ENCODE measurements around the gene NCKAP1.

NCKAP1 gene

DNA sequence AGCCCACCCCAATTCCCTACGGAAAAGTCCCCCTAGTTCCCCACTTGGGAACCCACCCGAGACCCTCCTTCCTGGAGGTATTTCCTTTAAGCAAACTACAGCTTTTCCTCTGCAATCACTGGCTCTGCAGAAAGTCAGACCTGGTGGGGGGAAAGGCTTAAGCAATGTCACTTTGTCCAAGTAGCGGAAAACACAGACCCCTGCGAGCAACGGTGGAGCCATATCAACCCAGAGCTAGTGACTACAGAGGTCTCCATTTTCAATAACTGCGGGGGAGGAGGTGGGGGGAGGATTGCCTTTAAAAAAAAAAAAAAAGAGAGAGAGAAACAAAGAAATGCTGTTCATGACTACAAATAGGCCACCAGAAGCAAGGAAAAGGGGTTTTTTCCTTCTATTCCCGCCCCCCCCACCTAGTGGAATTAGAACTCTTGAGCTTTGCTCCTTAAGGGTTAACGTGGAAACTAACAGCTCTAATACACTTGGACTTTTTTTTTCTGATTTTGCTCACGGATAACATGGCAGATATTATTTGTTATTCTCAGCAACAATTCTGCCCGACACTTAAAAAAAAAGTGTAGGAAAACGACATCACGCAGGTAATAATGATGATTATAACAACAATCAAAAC lies 170.7 kb downstream of the NCKAP1 start:
- peak overlapping the region in 1 of 11 experiments; percentile 11; a peak in 1 of 22 replicates for H3K4me2 ChIP-seq
- H3K27me3 ChIP-seq, result peaks cover 0 to 17% (median 15%) of the 10 kb centered on the region in 11 experiments; a peak in 18 of 22 replicates
- no peak overlapping the region for H3K4me3 ChIP-seq
- H3K36me3 ChIP-seq, result no peaks in the 10 kb centered on the region
- no peak overlapping the region for H3K9ac ChIP-seq
- no peaks in the 10 kb centered on the region for H4K20me1 ChIP-seq
- peaks cover 0 to 14% (median 7%) of the 10 kb centered on the region in 11 experiments; a peak in 9 of 22 replicates for H3K9me3 ChIP-seq (replicated peaks in 1 of 11)
- peaks cover 0 to 13% (median 3%) of the 10 kb centered on the region in 10 experiments; a peak in 10 of 20 replicates for H3K4me1 ChIP-seq
- TF ChIP-seq Cebpa-rat (IDR thresholded peaks at IDR 0.05), result no peak
- no peak overlapping the region for H3K27ac ChIP-seq

DNA sequence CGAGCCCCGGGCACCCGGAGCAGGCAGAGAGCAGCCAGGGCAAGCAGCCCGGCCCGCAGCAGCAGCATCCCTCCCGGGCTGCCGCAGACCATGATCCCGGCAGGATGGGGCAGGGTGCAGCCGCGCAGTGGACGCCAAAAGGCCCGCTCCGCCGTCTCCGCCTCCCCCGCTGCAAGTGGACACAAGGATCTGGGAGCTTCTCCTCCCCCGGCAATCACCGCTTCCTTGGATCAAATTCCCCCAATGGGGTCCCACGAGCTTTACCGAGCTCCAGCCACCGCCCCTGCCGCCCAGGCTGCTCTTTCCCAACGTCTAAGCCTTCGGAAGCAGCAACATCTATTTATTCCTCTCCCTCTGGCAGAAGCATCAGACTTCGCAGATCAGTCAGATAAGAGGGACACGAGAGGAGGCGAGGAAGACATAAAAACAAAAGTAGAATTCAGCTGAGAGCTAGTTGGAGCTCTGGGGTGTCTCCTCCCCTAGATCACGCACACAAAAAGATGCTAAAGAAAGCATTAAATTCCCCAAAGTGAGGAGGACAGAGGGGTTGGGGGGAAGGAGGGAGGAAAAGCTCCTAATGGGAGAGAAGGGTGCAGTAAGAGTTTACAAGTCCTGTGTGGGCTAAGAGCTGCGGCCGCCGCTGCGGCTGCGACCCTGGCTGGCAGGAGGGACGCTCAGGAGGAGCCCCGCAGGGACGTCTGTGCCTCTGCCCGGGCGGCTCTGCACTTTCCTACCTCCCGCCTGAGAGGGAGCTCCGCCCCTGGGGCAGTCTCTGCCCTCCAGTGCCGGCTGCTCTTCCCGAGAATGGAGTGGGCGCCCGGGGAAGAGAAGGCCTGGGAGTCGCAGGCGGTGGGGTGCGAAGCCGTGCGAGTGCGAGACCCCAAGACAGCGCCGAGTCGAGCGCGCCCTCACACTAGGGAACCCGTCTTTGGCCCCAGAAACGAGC lies 171.5 kb downstream of the NCKAP1 start, which contains the start of gene FRZB:
Gene FRZB (minus strand): TSS at position 177 of the 946 bp plus-strand sequence. CDS start 85 bp downstream, at position 92.
- Histone ChIP-seq H3K4me2 (peak within 1 kb of the TSS in 2 of 11 experiments; percentile 11 to 21; a peak in 2 of 22 replicates), H3K4me3 (no peak within 1 kb of the TSS), H3K4me1 (peaks cover 0 to 21% (median 11%) of the 10 kb centered on the region in 10 experiments; a peak in 12 of 20 replicates), H3K27me3 (peaks cover 0 to 17% (median 15%) of the 10 kb centered on the region in 11 experiments; a peak in 18 of 22 replicates), H3K27ac (no peak within 1 kb of the TSS), H3K9me3 (replicated peaks in 1 of 11) (peaks cover 0 to 14% (median 7%) of the 10 kb centered on the region in 11 experiments; a peak in 9 of 22 replicates), H3K9ac (no peak within 1 kb of the TSS), H4K20me1 (no peaks in the 10 kb centered on the region), H3K36me3 (no peaks in the 10 kb centered on the region)
- no peak for TF ChIP-seq Cebpa-rat (IDR thresholded peaks at IDR 0.05)

DNA sequence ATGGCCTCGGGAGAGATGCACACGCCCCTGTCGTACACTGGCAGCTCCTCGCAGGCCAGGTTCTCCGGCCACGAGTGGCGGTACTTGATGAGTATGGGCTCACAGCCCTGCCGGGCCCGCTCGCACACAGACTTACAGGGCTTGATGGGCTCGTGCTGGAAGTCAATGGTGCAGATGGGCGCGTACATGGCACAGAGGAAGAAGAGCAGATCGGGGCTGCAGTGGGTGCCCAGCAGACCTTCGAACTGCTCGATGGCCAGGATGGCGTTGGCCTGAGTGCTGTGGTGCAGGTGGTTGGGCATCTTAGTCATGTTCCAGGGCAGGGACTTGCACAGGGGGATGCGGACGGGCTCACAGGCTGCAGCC lies 172.2 kb downstream of the NCKAP1 start:
- H3K27me3 ChIP-seq, result peaks cover 0 to 17% (median 15%) of the 10 kb centered on the region in 11 experiments; a peak in 18 of 22 replicates
- no peak overlapping the region for H3K4me2 ChIP-seq
- no peaks in the 10 kb centered on the region for H3K36me3 ChIP-seq
- no peak for TF ChIP-seq Cebpa-rat (IDR thresholded peaks at IDR 0.05)
- H4K20me1 ChIP-seq, result no peaks in the 10 kb centered on the region
- H3K27ac ChIP-seq, result no peak overlapping the region
- no peak overlapping the region for H3K4me3 ChIP-seq
- H3K9me3 ChIP-seq (replicated peaks in 1 of 11), result peaks cover 0 to 14% (median 7%) of the 10 kb centered on the region in 11 experiments; a peak in 9 of 22 replicates
- H3K9ac ChIP-seq, result no peak overlapping the region
- peaks cover 0 to 23% (median 13%) of the 10 kb centered on the region in 10 experiments; a peak in 12 of 20 replicates for H3K4me1 ChIP-seq

DNA sequence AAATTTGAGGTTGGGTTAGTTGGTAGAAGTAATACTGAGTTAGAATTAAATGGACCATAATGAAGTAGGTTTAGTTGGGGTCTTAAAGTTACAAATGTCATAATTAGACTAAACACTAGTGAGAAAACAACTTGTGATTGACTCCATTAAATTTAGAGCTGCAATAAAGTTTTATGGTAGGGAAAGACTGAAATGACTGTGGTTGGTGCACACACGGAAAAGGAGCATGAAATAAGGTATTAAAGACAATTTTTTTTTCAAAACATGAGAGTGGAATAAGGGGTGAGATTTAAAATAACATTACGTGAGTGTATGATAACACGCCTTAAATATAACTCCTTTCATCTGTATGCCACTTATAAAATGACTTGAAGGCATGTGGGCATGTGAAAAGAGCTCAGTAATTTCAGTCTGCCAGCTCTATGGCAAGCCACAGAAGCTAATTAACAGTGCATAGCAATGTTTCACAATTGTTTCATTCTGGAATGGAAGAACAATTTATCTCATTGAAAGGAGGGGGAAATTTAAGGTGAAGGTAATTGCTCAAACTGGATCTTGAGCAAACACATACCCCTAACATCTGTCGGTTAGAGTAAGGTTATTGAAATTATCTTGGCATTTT lies 173.2 kb downstream of the NCKAP1 start:
- Histone ChIP-seq H3K4me2 (no peak overlapping the region), H3K4me3 (no peak overlapping the region), H3K36me3 (no peaks in the 10 kb centered on the region), H3K9me3 (replicated peaks in 1 of 11) (peaks cover 0 to 14% (median 7%) of the 10 kb centered on the region in 11 experiments; a peak in 9 of 22 replicates), H3K4me1 (peaks cover 0 to 23% (median 13%) of the 10 kb centered on the region in 10 experiments; a peak in 12 of 20 replicates), H4K20me1 (no peaks in the 10 kb centered on the region), H3K27me3 (peaks cover 0 to 17% (median 15%) of the 10 kb centered on the region in 11 experiments; a peak in 18 of 22 replicates), H3K27ac (no peak overlapping the region), H3K9ac (no peak overlapping the region)
- TF ChIP-seq Cebpa-rat (IDR thresholded peaks at IDR 0.05), result no peak

DNA sequence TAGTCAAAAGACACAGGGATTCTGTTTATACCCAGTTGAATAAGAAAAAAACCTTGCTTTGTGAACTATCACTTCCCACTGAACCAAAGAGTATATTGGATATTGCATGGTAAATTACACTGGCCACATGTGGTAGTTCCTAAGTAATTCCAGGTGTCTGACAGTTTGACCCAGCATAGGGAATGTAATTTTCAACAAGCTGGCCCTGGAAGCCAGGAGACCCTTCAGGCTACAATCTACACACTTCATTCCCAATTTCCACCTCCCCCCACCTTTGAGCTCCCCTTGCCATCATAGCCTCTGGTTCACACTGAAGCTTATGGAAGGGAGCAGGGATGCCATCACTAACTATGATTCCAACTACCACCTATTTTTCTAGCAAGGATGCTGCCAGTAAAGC lies 174.6 kb downstream of the NCKAP1 start:
- H4K20me1 ChIP-seq, result no peaks in the 10 kb centered on the region
- peaks cover 0 to 14% (median 7%) of the 10 kb centered on the region in 11 experiments; a peak in 9 of 22 replicates for H3K9me3 ChIP-seq (replicated peaks in 1 of 11)
- no peak for TF ChIP-seq Cebpa-rat (IDR thresholded peaks at IDR 0.05)
- H3K27ac ChIP-seq, result no peak overlapping the region
- H3K9ac ChIP-seq, result no peak overlapping the region
- H3K36me3 ChIP-seq, result no peaks in the 10 kb centered on the region
- peaks cover 0 to 23% (median 13%) of the 10 kb centered on the region in 10 experiments; a peak in 12 of 20 replicates for H3K4me1 ChIP-seq
- peaks cover 0 to 17% (median 15%) of the 10 kb centered on the region in 11 experiments; a peak in 18 of 22 replicates for H3K27me3 ChIP-seq
- H3K4me2 ChIP-seq, result no peak overlapping the region
- H3K4me3 ChIP-seq, result no peak overlapping the region

- Histone ChIP-seq H3K4me1 (peaks cover 0 to 21% (median 13%) of the 10 kb centered on the region in 10 experiments; a peak in 12 of 20 replicates), H4K20me1 (no peaks in the 10 kb centered on the region), H3K4me2 (peak overlapping the region in 8 of 11 experiments; percentile 2 to 63 (median 47); a peak in 14 of 22 replicates), H3K27me3 (peaks cover 0 to 13% (median 11%) of the 10 kb centered on the region in 11 experiments; a peak in 18 of 22 replicates), H3K9me3 (replicated peaks in 1 of 11) (peaks cover 0 to 13% (median 7%) of the 10 kb centered on the region in 11 experiments; a peak in 9 of 22 replicates), H3K9ac (no peak overlapping the region; a peak in 1 of 22 replicates), H3K4me3 (no peak overlapping the region), H3K36me3 (no peaks in the 10 kb centered on the region), H3K27ac (no peak overlapping the region)
- no peak for TF ChIP-seq Cebpa-rat (IDR thresholded peaks at IDR 0.05)
Observed at GRCh38 chr2:182862091-182862490, 176.2 kb downstream of the NCKAP1 start.

DNA sequence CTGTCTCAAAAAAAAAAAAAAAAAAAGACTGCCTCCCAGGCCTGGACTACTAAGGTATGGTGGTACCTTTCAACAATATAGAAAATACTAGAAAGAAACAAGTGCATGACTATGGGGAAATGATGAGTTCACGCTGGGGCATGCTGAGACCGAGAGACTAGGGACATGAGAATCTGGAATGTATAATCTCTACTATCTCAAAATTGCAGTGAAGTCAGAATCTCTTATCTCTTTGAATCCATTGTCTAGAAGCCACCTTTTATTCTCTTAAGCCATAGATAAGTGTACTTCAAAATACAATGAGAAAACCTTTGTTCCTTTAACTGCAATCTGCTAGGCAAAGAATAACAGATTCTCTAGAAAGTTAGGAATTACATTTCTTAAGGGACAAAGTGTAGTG lies 177.4 kb downstream of the NCKAP1 start:
- no peaks in the 10 kb centered on the region for H3K36me3 ChIP-seq
- no peak overlapping the region for H3K27ac ChIP-seq
- H3K9me3 ChIP-seq (replicated peaks in 1 of 11), result peaks cover 0 to under 1% (median 0%) of the 10 kb centered on the region in 11 experiments; a peak in 3 of 22 replicates
- TF ChIP-seq Cebpa-rat (IDR thresholded peaks at IDR 0.05), result no peak
- peaks cover 0 to 17% (median 13%) of the 10 kb centered on the region in 10 experiments; a peak in 12 of 20 replicates for H3K4me1 ChIP-seq
- no peak overlapping the region for H3K9ac ChIP-seq
- 0 out of 22 replicates have a peak overlapping the region, but pooled peaks of 1 of the 11 experiments have one; percentile 54 for H3K4me2 ChIP-seq
- no peak overlapping the region for H3K4me3 ChIP-seq
- H3K27me3 ChIP-seq, result peaks cover 0 to under 1% (median 0%) of the 10 kb centered on the region in 11 experiments; a peak in 2 of 22 replicates
- no peaks in the 10 kb centered on the region for H4K20me1 ChIP-seq

Data from BLaER1 treated with 17β-estradiol and CSF1 and Interleukin-3, amounts not matched to agents 10 nM and 100 nM (cell line).